ENCODE measurements around the gene CDCP2.

DNA sequence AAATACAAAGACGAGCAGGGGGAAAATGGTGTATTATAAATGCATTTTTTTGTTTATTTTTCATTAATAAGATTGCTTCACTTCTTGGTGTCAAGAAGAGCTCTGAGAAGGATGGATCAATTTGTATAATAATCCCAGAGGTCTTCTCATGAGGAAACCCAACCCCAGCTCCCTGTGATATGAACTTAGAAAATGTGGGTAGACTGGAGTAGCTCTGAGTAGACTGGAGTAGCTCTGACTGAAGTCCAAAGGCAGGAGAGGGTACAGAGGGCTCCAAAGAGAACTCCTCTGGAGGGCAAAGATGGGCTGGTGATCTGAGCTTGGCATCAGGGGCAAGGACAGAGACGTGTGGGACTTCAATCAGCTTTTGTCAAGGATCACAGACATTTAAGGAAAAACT lies 21.4 kb downstream of the CDCP2 start:
- TF ChIP-seq, protein P1, sequence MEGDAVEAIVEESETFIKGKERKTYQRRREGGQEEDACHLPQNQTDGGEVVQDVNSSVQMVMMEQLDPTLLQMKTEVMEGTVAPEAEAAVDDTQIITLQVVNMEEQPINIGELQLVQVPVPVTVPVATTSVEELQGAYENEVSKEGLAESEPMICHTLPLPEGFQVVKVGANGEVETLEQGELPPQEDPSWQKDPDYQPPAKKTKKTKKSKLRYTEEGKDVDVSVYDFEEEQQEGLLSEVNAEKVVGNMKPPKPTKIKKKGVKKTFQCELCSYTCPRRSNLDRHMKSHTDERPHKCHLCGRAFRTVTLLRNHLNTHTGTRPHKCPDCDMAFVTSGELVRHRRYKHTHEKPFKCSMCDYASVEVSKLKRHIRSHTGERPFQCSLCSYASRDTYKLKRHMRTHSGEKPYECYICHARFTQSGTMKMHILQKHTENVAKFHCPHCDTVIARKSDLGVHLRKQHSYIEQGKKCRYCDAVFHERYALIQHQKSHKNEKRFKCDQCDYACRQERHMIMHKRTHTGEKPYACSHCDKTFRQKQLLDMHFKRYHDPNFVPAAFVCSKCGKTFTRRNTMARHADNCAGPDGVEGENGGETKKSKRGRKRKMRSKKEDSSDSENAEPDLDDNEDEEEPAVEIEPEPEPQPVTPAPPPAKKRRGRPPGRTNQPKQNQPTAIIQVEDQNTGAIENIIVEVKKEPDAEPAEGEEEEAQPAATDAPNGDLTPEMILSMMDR (conservative IDR thresholded peaks at IDR 0.05; ENCODE audit: low read depth in 2 of 2): no peak
- TF ChIP-seq POLR2AphosphoS5 (IDR thresholded peaks at IDR 0.05; ENCODE audit: low read depth) (no peak), EZH2 (IDR thresholded peaks at IDR 0.05; ENCODE audit: low read depth, unreplicated experiment) (no peak)

All from GM23338 (cell line).